LNCaP clone FGC (cell line): ENCODE measurements around the gene CSF1.
A peak's percentile ranks its signal among the peaks of the same experiment; 100 is the strongest.

Experiments
- DNase-seq: peaks from one replicate; pipeline ENCODE4 v3.0.0-alpha.2; 2011; ENCODE audit warnings: low read depth
- H3K4me3 ChIP-seq: 2 replicates; pipeline ENCODE4 v1.5.1; 2011; ENCODE audit warnings: mild to moderate bottlenecking, low read depth, low read length, control low read depth
- CTCF ChIP-seq: IDR thresholded peaks from 2 replicates; pipeline ENCODE4 v1.5.1; 2012; ENCODE audit warnings: mild to moderate bottlenecking; ENCODE audit not compliant: control insufficient read depth, insufficient read depth; ENCODE audit errors: extremely low read depth

Gene CSF1

GRCh38 chr1:109907190-109907774 is 3.4 kb upstream of the CSF1 start:
- H3K4me3 ChIP-seq = no peak overlapping the region
- no peak for TF ChIP-seq CTCF
- DNase-seq = no peak

GRCh38 chr1:109908836-109909235 is 1.8 kb upstream of the CSF1 start:
- no peak overlapping the region for H3K4me3 ChIP-seq
- no peak for DNase-seq
- no peak for TF ChIP-seq CTCF

DNA sequence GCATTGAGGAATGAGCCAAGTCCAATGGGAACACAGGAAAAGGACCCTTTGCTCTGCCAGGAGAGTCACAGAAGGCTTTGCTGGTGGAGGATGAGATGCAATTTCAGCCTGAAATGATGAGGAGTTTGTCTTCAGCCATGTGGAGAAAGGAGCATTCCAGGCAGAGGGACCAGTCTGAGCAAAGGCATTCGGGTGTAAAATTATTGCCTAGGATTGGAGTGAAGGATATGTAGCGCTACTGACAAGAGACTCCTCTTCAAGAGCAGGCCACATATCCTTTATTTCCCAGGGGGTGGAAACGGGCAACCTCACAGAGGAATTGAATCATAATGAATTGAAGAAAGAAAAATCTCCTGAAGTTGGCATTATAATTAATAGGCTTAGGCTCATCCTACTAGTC is 1.1 kb upstream of the CSF1 start:
- H3K4me3 ChIP-seq = no peak overlapping the region
- DNase-seq = no peak
- no peak for TF ChIP-seq CTCF

- no peak for TF ChIP-seq CTCF
- H3K4me3 ChIP-seq = peak overlapping the region; percentile 46
- no peak for DNase-seq
Observed at GRCh38 chr1:109910963-109911798, 532 bp downstream of the CSF1 start.

DNA sequence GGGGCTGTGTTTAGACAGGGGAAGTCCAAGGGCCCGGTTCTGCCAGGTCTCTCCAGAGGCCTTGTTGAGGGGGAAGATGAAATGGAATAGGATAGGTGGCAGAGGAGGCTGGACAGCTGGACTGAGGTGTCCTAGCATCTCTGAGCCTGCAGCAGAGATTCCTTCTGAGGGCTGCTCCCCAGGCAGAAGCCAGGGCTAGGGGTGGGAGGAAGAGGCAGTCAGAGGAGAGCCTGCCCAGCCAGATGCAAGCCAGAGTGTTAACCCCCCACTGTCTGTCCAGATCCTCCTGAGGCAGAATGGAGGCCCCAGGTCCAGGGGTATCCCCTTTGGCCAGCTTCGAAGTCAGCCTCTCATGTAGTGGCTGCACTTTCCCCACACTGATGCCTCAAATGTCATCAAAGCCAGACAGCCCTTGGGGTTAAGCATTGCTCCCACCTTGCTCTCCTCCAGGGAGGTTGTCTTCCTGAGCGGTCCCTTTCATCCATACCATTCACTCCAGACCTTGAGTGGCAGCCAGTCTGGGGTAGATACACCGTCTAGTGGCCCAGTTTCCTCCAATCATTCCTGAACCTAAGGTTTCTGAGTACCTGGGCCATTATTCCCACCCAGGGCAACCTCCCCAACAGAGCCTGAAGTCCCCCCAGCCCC is 1.7 kb downstream of the CSF1 start:
- DNase-seq = no peak
- no peak overlapping the region for H3K4me3 ChIP-seq
- no peak for TF ChIP-seq CTCF

GRCh38 chr1:109912873-109913272 is 2.2 kb downstream of the CSF1 start:
- H3K4me3 ChIP-seq = no peak overlapping the region
- no peak for DNase-seq
- TF ChIP-seq CTCF = no peak
